H1 (cell line): ENCODE results near the gene RENBP. TPM values are rescaled to one million over a fixed set of nuclear protein-coding genes. Genes with fewer than 3 reads are reported as not detected.

Source experiments
- CTCF ChIA-PET: fragments of 300-600 bp; sonication (Branson Sonifier 250); formaldehyde crosslinking; loops from one replicate; lab custom pipeline; 2021; ENCODE audit not compliant: partially characterized antibody; lab: Charles Lee
- POLR2A ChIA-PET: fragments of 300-600 bp; sonication (Branson Sonifier 250); formaldehyde crosslinking; loops from one replicate; lab custom pipeline; 2021; ENCODE audit warnings: inconsistent platforms; ENCODE audit not compliant: partially characterized antibody; lab: Charles Lee
- DNase-seq, 2 experiments: peaks; one replicate each; pipeline versions ENCODE4 v3.0.0 to v3.0.0-alpha.2; 2010 to 2022; ENCODE audit warnings: low spot score in 2 of 2, low read depth in 1 of 2, mixed read lengths in 1 of 2
- FAIRE-seq: peaks from 2 replicates; lab custom pipeline; 2011; peaks lifted over from hg19 to GRCh38; lab: Jason Lieb, UNC
- H2AFZ ChIP-seq: 2 replicates; pipeline ENCODE4 v1.8.1; 2012; ENCODE audit warnings: low read length, inconsistent platforms
- H2AK5ac ChIP-seq: 2 replicates; pipeline ENCODE4 v1.6.1; 2013; ENCODE audit warnings: low read depth, low read length
- H2BK120ac ChIP-seq: replicated peaks from 2 replicates; pipeline ENCODE3; 2013; ENCODE audit warnings: low read depth, low read length, inconsistent platforms
- H2BK12ac ChIP-seq: 2 replicates; pipeline ENCODE4 v1.6.1; 2013; ENCODE audit warnings: low read depth, low read length
- H2BK15ac ChIP-seq: 2 replicates; pipeline ENCODE4 v1.6.1; 2013; ENCODE audit warnings: low read length
- H2BK20ac ChIP-seq: 2 replicates; pipeline ENCODE4 v1.6.1; 2013; ENCODE audit warnings: low read length
- H2BK5ac ChIP-seq: 2 replicates; pipeline ENCODE4 v1.6.1; 2013; ENCODE audit warnings: low read depth, low read length
- H3K14ac ChIP-seq: 2 replicates; pipeline ENCODE4 v1.6.1; 2013; ENCODE audit warnings: inconsistent platforms; ENCODE audit not compliant: insufficient read length
- H3K18ac ChIP-seq: 2 replicates; pipeline ENCODE4 v1.6.1; 2013; ENCODE audit warnings: low read length; ENCODE audit errors: extremely low read depth
- H3K23ac ChIP-seq: 2 replicates; pipeline ENCODE4 v1.6.1; 2013; ENCODE audit warnings: inconsistent platforms; ENCODE audit not compliant: insufficient read length
- H3K23me2 ChIP-seq: 2 replicates; pipeline ENCODE4 v1.6.1; 2013; ENCODE audit warnings: low read depth, low read length
- H3K27ac ChIP-seq: 2 replicates; pipeline ENCODE4 v1.6.1; 2011; ENCODE audit warnings: low read depth, low read length, inconsistent platforms
- H3K27me3 ChIP-seq, 4 experiments: replicated peaks in 1 of 4; 1 replicate in 1 of 4; 2 replicates in 3 of 4; pipeline versions ENCODE4 v1.6.1 to v1.8.1; 2011 to 2013; ENCODE audit warnings: low read length in 3 of 4, mild to moderate bottlenecking in 3 of 4, inconsistent platforms in 2 of 4, mixed read lengths in 2 of 4, moderate library complexity in 1 of 4; ENCODE audit not compliant: control insufficient read depth in 3 of 4, insufficient read depth in 3 of 4; ENCODE audit errors: extremely low read depth in 1 of 4
- H3K36me3 ChIP-seq, 4 experiments: 2 replicates each; pipeline versions ENCODE4 v1.6.1 to v1.8.1; 2011 to 2013; ENCODE audit warnings: mild to moderate bottlenecking in 4 of 4, low read length in 3 of 4, moderate library complexity in 2 of 4, control low read depth in 1 of 4, inconsistent platforms in 1 of 4; ENCODE audit not compliant: insufficient read depth in 4 of 4, control insufficient read depth in 2 of 4
- H3K4ac ChIP-seq: replicated peaks from 2 replicates; pipeline ENCODE3; 2013; ENCODE audit warnings: low read length, low read depth, mixed read lengths, inconsistent platforms; ENCODE audit not compliant: insufficient read length
- H3K4me1 ChIP-seq, 4 experiments: replicated peaks in 1 of 4; 1 replicate in 1 of 4; 2 replicates in 3 of 4; pipeline versions ENCODE4 v1.6.1 to v1.8.1; 2011 to 2013; ENCODE audit warnings: low read length in 3 of 4, inconsistent platforms in 2 of 4, mixed read lengths in 1 of 4; ENCODE audit not compliant: insufficient read depth in 4 of 4, control insufficient read depth in 3 of 4
- H3K4me2 ChIP-seq, 2 experiments: 2 replicates each; pipeline versions ENCODE4 v1.6.1 to v1.8.1; 2011 to 2013; ENCODE audit warnings: low read depth in 2 of 2, low read length in 2 of 2, control low read depth in 1 of 2, inconsistent platforms in 1 of 2, mild to moderate bottlenecking in 1 of 2; ENCODE audit not compliant: insufficient read depth in 1 of 2
- H3K4me3 ChIP-seq, 4 experiments: fragments of 200-600, 300-600 bp in 1 of 4; sonication (generic), shearing (Covaris generic), sonication (Bioruptor Twin) in 1 of 4; 2 replicates each; pipeline versions ENCODE4 v1.5.1 to v1.8.1; 2011 to 2016; ENCODE audit warnings: low read length in 4 of 4, low read depth in 3 of 4, control low read depth in 2 of 4, inconsistent platforms in 2 of 4, mild to moderate bottlenecking in 2 of 4, mixed read lengths in 1 of 4, moderate library complexity in 1 of 4; ENCODE audit not compliant: insufficient read depth in 2 of 4; ENCODE audit errors: extremely low read depth in 1 of 4
- H3K56ac ChIP-seq: replicated peaks from 2 replicates; pipeline ENCODE3; 2013; ENCODE audit warnings: low read depth, mild to moderate bottlenecking, mixed read lengths, low read length, inconsistent platforms; ENCODE audit not compliant: insufficient read length
- H3K79me1 ChIP-seq: 2 replicates; pipeline ENCODE4 v1.6.1; 2013; ENCODE audit warnings: low read depth, low read length, control low read depth
- H3K79me2 ChIP-seq, 2 experiments: 2 replicates each; pipeline versions ENCODE4 v1.6.1 to v1.8.1; 2012 to 2013; ENCODE audit warnings: low read length in 2 of 2, mild to moderate bottlenecking in 2 of 2, inconsistent platforms in 1 of 2; ENCODE audit not compliant: insufficient read depth in 2 of 2, control insufficient read depth in 1 of 2
- H3K9ac ChIP-seq, 4 experiments: replicated peaks in 1 of 4; 1 replicate in 1 of 4; 2 replicates in 3 of 4; pipeline versions ENCODE4 v1.6.1 to v1.8.1; 2011 to 2013; ENCODE audit warnings: low read depth in 3 of 4, low read length in 3 of 4, control low read depth in 2 of 4, mild to moderate bottlenecking in 2 of 4, moderate library complexity in 2 of 4, inconsistent platforms in 1 of 4; ENCODE audit errors: extremely low read depth in 1 of 4
- H3K9me3 ChIP-seq, 2 experiments: 2 replicates each; pipeline versions ENCODE4 v1.6.1 to v1.8.1; 2012 to 2013; ENCODE audit warnings: mild to moderate bottlenecking in 2 of 2, moderate library complexity in 2 of 2, control low read depth in 1 of 2, inconsistent platforms in 1 of 2, low read depth in 1 of 2, low read length in 1 of 2, mixed read lengths in 1 of 2; ENCODE audit not compliant: insufficient read depth in 2 of 2
- H4K20me1 ChIP-seq, 2 experiments: replicated peaks in 1 of 2; 2 replicates each; pipeline versions ENCODE3 to v1.8.1; 2011 to 2013; ENCODE audit warnings: inconsistent platforms in 2 of 2, low read length in 2 of 2, mild to moderate bottlenecking in 1 of 2; ENCODE audit not compliant: insufficient read depth in 2 of 2, control insufficient read depth in 1 of 2
- H4K5ac ChIP-seq: 2 replicates; pipeline ENCODE4 v1.6.1; 2013; ENCODE audit warnings: low read length, low read depth, mixed read lengths, inconsistent platforms; ENCODE audit not compliant: insufficient read length
- H4K8ac ChIP-seq: 2 replicates; pipeline ENCODE4 v1.8.0; 2013; ENCODE audit warnings: mild to moderate bottlenecking, moderate library complexity, low read length, inconsistent platforms; ENCODE audit not compliant: insufficient read depth; ENCODE audit errors: extremely low read depth
- H4K91ac ChIP-seq: replicated peaks from 2 replicates; pipeline ENCODE3; 2013; ENCODE audit warnings: low read length, mixed read lengths, inconsistent platforms; ENCODE audit not compliant: insufficient read length
- CTBP2 ChIP-seq: IDR thresholded peaks from 2 replicates; pipeline ENCODE4 v1.7.0; 2011; ENCODE audit warnings: borderline replicate concordance, mild to moderate bottlenecking, moderate library complexity, mixed read lengths, low read length; ENCODE audit not compliant: insufficient read depth, insufficient read length
- SUZ12 ChIP-seq: fragments of 200-600 bp; sonication (generic); IDR thresholded peaks from 2 replicates; pipeline ENCODE4 v1.6.1; 2012; ENCODE audit warnings: mild to moderate bottlenecking, inconsistent platforms, low read length, moderate library complexity, mixed read lengths
- WGBS, 2 experiments: shearing (Covaris generic) in 1 of 2; methylation state at CpG; one replicate each; pipeline versions ENCODE4 v1.1.6 to v1.1.7; 2013 to 2015; ENCODE audit warnings: low lambda C conversion rate in 2 of 2, mixed read lengths in 2 of 2, inconsistent platforms in 1 of 2, low coverage in 1 of 2, missing lambda C conversion rate in 1 of 2; ENCODE audit not compliant: insufficient replicate concordance in 2 of 2, insufficient coverage in 1 of 2, insufficient read length in 1 of 2; ENCODE audit errors: extremely low coverage in 1 of 2, missing lambda C conversion rate in 1 of 2; 5-methylcytosine and 5-hydroxymethylcytosine counted together
- polyA plus RNA-seq, 7 experiments: library from polyadenylated mRNA; depleted of rRNA in 3 of 7; stranded (reverse) in 5 of 7; unstranded in 2 of 7; fragments of >200 nt in 5 of 7; fragments of 200-250 nt in 2 of 7; gene quantifications; 1 replicate in 5 of 7; 2 replicates in 1 of 7; 4 replicates in 1 of 7; pipeline versions ENCODE4 v1.2.1 to v1.2.3, GENCODE V29; 2011 to 2013; ENCODE audit warnings: missing spikeins in 2 of 7, mixed read lengths in 2 of 7
- total RNA-seq: library from RNA; stranded (reverse); fragmentation: NEBNext Ultra II Directional; extraction: Animal tissue kit (Norgen Biotek cat#: 25700); gene quantifications from 2 replicates; pipeline ENCODE4 v1.2.1, GENCODE V29; 2021

RENBP gene
- total and polyA plus RNA-seq, 2 of the 8 experiments (the other 6 are each of a cell fraction or from before 2014, with no cell fraction given): 12.4 to 21.8 TPM

DNA sequence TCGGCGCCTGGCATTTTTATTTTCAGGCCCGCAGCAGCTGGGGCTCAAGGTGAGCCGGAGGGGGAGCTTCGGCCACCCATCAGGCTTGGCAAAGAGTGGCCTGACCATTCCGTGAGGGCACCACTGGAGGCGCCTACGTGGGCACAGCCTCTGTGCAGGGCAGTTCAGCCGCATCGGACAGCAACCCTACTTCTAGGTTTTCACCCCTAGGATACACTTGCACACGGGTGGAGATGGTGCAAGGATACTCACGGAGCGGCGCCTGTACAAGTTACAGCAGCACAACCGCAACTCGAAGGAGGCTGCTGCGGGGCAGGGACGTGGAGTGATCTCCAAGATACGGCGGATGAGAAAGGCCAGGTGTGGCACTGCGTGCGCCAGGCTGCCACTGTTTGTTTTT lies 16.3 kb upstream of the RENBP start:
- no peaks in the 10 kb centered on the region for H3K23me2 ChIP-seq
- H3K27me3 ChIP-seq: no peaks in the 10 kb centered on the region
- H3K9ac ChIP-seq: no peak overlapping the region
- H3K79me1 ChIP-seq: no peaks in the 10 kb centered on the region; the same call in 1 of the 2 replicates
- H4K5ac ChIP-seq: no peak overlapping the region
- 0 out of 7 replicates have a peak, but pooled peaks cover 0 to under 1% (median 0%) of the 10 kb centered on the region in 4 experiments for H3K4me1 ChIP-seq
- DNase-seq (no peak), FAIRE-seq (no peak)
- H3K23ac ChIP-seq: no peak overlapping the region
- H4K91ac ChIP-seq: no peak overlapping the region
- H3K4me3 ChIP-seq: no peak overlapping the region
- H2BK20ac ChIP-seq: no peak overlapping the region
- H2BK120ac ChIP-seq: no peak overlapping the region
- H2AFZ ChIP-seq: no peak overlapping the region
- TF ChIP-seq CTBP2 (no peak), SUZ12 (no peak)
- H3K79me2 ChIP-seq: peaks cover 6 to 35% of the 10 kb centered on the region in 2 experiments
- no peak overlapping the region for H4K8ac ChIP-seq
- POLR2A ChIA-PET: interaction anchor here (1.9 kb wide), 1 partner anchor 11 kb away, joined by 9 read pairs; the partner anchor contains the start of genes HCFC1 and TMEM187
- no peak overlapping the region for H2BK5ac ChIP-seq
- H3K18ac ChIP-seq: no peak overlapping the region
- H2BK12ac ChIP-seq: no peak overlapping the region
- 98% methylated on average over 13 of the region's 22 CpGs; no CpG with 5 or more reads in 1 of the 2 experiments for WGBS, 2 experiments
- no peak overlapping the region for H3K27ac ChIP-seq
- H2AK5ac ChIP-seq: no peak overlapping the region
- no peak overlapping the region for H3K4ac ChIP-seq
- H3K4me2 ChIP-seq: no peak overlapping the region
- no peak overlapping the region for H3K14ac ChIP-seq
- CTCF ChIA-PET: interaction anchor here (11.2 kb wide), 1 partner anchor 13 kb away, joined by 102 read pairs; the partner anchor contains the start of gene RENBP
- H3K36me3 ChIP-seq: peaks cover 14 to 79% (median 49%) of the 10 kb centered on the region in 4 experiments
- H2BK15ac ChIP-seq: no peak overlapping the region
- H3K9me3 ChIP-seq: no peaks in the 10 kb centered on the region
- H4K20me1 ChIP-seq: peaks cover 2 to 13% of the 10 kb centered on the region in 2 experiments
- H3K56ac ChIP-seq: no peak overlapping the region
